AG09319 (cell line): ENCODE data around the gene SERPIND1.

Source experiments
- DNase-seq: peaks from one replicate; pipeline ENCODE4 v3.0.0-alpha.2; 2010; ENCODE audit warnings: low read depth; ENCODE audit errors: extremely low read depth
- CTCF ChIP-seq: IDR thresholded peaks from 2 replicates; pipeline ENCODE4 v1.5.1; 2011; ENCODE audit warnings: low read depth, mild to moderate bottlenecking, inconsistent platforms, low read length, moderate library complexity

The SERPIND1 gene

GRCh38 chr22:20745119-20745518 lies 28.8 kb upstream of the SERPIND1 start:
- no peak for DNase-seq

GRCh38 chr22:20746431-20747189 lies 27.3 kb upstream of the SERPIND1 start:
- DNase-seq, result no peak
- no peak for TF ChIP-seq CTCF

More at GRCh38 chr22:20745119-20745518, 28.8 kb upstream of the SERPIND1 start:
- no peak for TF ChIP-seq CTCF

- TF ChIP-seq CTCF, result no peak
- DNase-seq, result no peak
Measured at GRCh38 chr22:20747223-20747622, 26.7 kb upstream of the SERPIND1 start.

- TF ChIP-seq CTCF, result no peak
- no peak for DNase-seq
Measured at GRCh38 chr22:20748082-20748481, 25.8 kb upstream of the SERPIND1 start.

- no peak for DNase-seq
- no peak for TF ChIP-seq CTCF
Measured at GRCh38 chr22:20748731-20749428, 25.0 kb upstream of the SERPIND1 start.

GRCh38 chr22:20749453-20749852 lies 24.5 kb upstream of the SERPIND1 start:
- no peak for TF ChIP-seq CTCF
- no peak for DNase-seq

- peak; percentile 32 for DNase-seq
- TF ChIP-seq CTCF, result no peak
Measured at GRCh38 chr22:20750461-20751184, 23.3 kb upstream of the SERPIND1 start.
